22Rv1 (cell line): ENCODE data around the gene BLOC1S6.
"Not testable (repeated sequence)": the region's sequence is repeated elsewhere in the genome, so short reads cannot be mapped to it uniquely, and the experiment has no call there.

Experiments used
- ZFX ChIP-seq: fragments of 450-650 bp; IDR thresholded peaks from 2 replicates; pipeline ENCODE4 v1.6.1; 2017; ENCODE audit warnings: antibody characterized with exemption, borderline replicate concordance
- TF ChIP-seq, protein P1 (sequence below): fragments of 450-650 bp; IDR thresholded peaks from 2 replicates; pipeline ENCODE4 v1.5.1; 2017; ENCODE audit warnings: mild to moderate bottlenecking

DNA sequence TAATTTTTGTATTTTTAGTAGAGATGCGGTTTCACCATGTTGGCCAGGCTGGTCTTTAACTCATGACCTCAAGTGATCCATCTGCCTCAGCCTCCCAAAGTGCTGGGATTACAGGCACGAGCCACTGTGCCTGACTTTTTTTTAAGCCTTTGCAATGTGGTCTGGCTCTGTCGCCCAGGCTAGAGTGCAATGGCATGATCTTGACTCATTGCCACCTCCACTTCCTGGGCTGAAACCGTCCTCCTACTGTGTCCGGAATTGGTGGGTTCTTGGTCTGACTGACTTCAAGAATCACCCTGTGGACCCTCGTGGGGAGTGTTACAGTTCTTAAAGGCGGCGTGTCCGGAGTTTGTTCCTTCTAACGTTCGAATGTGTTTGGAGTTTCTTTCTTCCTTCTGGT lies 62.8 kb downstream of the BLOC1S6 start:
- TF ChIP-seq, protein P1, sequence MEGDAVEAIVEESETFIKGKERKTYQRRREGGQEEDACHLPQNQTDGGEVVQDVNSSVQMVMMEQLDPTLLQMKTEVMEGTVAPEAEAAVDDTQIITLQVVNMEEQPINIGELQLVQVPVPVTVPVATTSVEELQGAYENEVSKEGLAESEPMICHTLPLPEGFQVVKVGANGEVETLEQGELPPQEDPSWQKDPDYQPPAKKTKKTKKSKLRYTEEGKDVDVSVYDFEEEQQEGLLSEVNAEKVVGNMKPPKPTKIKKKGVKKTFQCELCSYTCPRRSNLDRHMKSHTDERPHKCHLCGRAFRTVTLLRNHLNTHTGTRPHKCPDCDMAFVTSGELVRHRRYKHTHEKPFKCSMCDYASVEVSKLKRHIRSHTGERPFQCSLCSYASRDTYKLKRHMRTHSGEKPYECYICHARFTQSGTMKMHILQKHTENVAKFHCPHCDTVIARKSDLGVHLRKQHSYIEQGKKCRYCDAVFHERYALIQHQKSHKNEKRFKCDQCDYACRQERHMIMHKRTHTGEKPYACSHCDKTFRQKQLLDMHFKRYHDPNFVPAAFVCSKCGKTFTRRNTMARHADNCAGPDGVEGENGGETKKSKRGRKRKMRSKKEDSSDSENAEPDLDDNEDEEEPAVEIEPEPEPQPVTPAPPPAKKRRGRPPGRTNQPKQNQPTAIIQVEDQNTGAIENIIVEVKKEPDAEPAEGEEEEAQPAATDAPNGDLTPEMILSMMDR: not testable (repeated sequence)
- TF ChIP-seq ZFX: not testable (repeated sequence)
